SU-DHL-6 (cell line): ENCODE results near the gene THAP12.

Experiments
- CTCF ChIP-seq: fragments of 200-600 bp; sonication (generic); IDR thresholded peaks from one replicate; pipeline ENCODE4 v1.5.1; 2017; ENCODE audit warnings: antibody characterized with exemption, mild to moderate bottlenecking, low read length, moderate library complexity; ENCODE audit not compliant: insufficient read depth, poor library complexity, severe bottlenecking
- EZH2phosphoT487 ChIP-seq: fragments of 200-600 bp; sonication (generic), shearing (Covaris generic); conservative IDR thresholded peaks from 2 replicates; pipeline ENCODE4 v1.6.1; 2018; ENCODE audit warnings: mild to moderate bottlenecking, antibody characterized with exemption, low read length, moderate library complexity, mixed read lengths

GRCh38 chr11:76307978-76308747 lies 72.8 kb downstream of the THAP12 start:
- TF ChIP-seq CTCF (no peak), EZH2phosphoT487 (no peak)
